SU-DHL-6 (cell line): ENCODE measurements around the gene CRHR2.

Experiments used
- CTCF ChIP-seq: fragments of 200-600 bp; sonication (generic); IDR thresholded peaks from one replicate; pipeline ENCODE4 v1.5.1; 2017; ENCODE audit warnings: antibody characterized with exemption, mild to moderate bottlenecking, low read length, moderate library complexity; ENCODE audit not compliant: insufficient read depth, poor library complexity, severe bottlenecking
- EZH2phosphoT487 ChIP-seq: fragments of 200-600 bp; sonication (generic), shearing (Covaris generic); conservative IDR thresholded peaks from 2 replicates; pipeline ENCODE4 v1.6.1; 2018; ENCODE audit warnings: mild to moderate bottlenecking, antibody characterized with exemption, low read length, moderate library complexity, mixed read lengths

GRCh38 chr7:30663414-30663813, 18.8 kb downstream of the CRHR2 start:
- no peak for TF ChIP-seq CTCF
- no peak for TF ChIP-seq EZH2phosphoT487
